WTC11 (cell line): ENCODE data around the gene SORCS2. TPM values are rescaled to one million over a fixed set of nuclear protein-coding genes. Genes with fewer than 3 reads are reported as not detected.

Experiments used
- ATAC-seq: fragments of 200-7000 bp; cut with Tn5 transposase; 2 replicates; pipeline ENCODE4 v1.10.0; 2021; ENCODE audit warnings: mild to moderate bottlenecking, moderate library complexity
- CTCF ChIA-PET: fragments of 300-600 bp; sonication (Branson Sonifier 250); formaldehyde crosslinking; loops from one replicate; lab custom pipeline; 2021; ENCODE audit warnings: antibody characterized with exemption; lab: Charles Lee
- POLR2A ChIA-PET: fragments of 350-600 bp; sonication (Branson Sonifier 250); formaldehyde crosslinking; loops from one replicate; lab custom pipeline; 2021; ENCODE audit warnings: antibody characterized with exemption; lab: Charles Lee
- DNase-seq: peaks from one replicate; pipeline ENCODE4 v3.0.0; 2021; ENCODE audit warnings: low spot score
- H3K27ac Mint-ChIP-seq: 2 replicates; pipeline ENCODE4 v1.8.0; 2021; ENCODE audit warnings: mixed read lengths
- H3K27me3 Mint-ChIP-seq: 2 replicates; pipeline ENCODE4 v1.8.0; 2021; ENCODE audit warnings: low read depth, mild to moderate bottlenecking, moderate library complexity, mixed read lengths
- H3K36me3 Mint-ChIP-seq: 2 replicates; pipeline ENCODE4 v1.8.0; 2021; ENCODE audit warnings: mixed read lengths
- H3K4me1 Mint-ChIP-seq: 2 replicates; pipeline ENCODE4 v1.8.0; 2022; ENCODE audit warnings: mixed read lengths
- H3K4me3 Mint-ChIP-seq: 2 replicates; pipeline ENCODE4 v1.8.0; 2021; ENCODE audit warnings: mild to moderate bottlenecking, moderate library complexity, mixed read lengths
- H3K9me3 Mint-ChIP-seq: 2 replicates; pipeline ENCODE4 v1.8.0; 2021; ENCODE audit warnings: mixed read lengths
- CBFB ChIP-seq: sonication (generic); formaldehyde crosslinking; IDR thresholded peaks from 2 replicates; pipeline ENCODE4 v1.8.1; 2022; ENCODE audit warnings: mild to moderate bottlenecking, low read depth, missing genetic modification reagents
- FOXJ3 ChIP-seq: sonication (generic); formaldehyde crosslinking; IDR thresholded peaks from 2 replicates; pipeline ENCODE4 v1.9.0; 2021; ENCODE audit warnings: missing genetic modification reagents, mild to moderate bottlenecking, borderline replicate concordance
- FOXP1 ChIP-seq: sonication (generic); formaldehyde crosslinking; IDR thresholded peaks from 2 replicates; pipeline ENCODE4 v1.8.0; 2022; ENCODE audit warnings: missing genetic modification reagents, mild to moderate bottlenecking, moderate library complexity, borderline replicate concordance
- JAZF1 ChIP-seq: fragments of 250-450 bp; sonication (Bioruptor Pico); IDR thresholded peaks from 2 replicates; pipeline ENCODE4 v1.9.0; 2021; ENCODE audit warnings: moderate library complexity, mild to moderate bottlenecking, inconsistent platforms
- NR1H2 ChIP-seq: sonication (generic); formaldehyde crosslinking; IDR thresholded peaks from 2 replicates; pipeline ENCODE4 v1.9.0; 2021; ENCODE audit warnings: mild to moderate bottlenecking, moderate library complexity, missing genetic modification reagents
- PRRX2 ChIP-seq: fragments of 250-450 bp; sonication (Bioruptor Pico); IDR thresholded peaks from 2 replicates; pipeline ENCODE4 v1.8.0; 2021; ENCODE audit warnings: mild to moderate bottlenecking
- TEAD1 ChIP-seq: sonication (generic); formaldehyde crosslinking; IDR thresholded peaks from 2 replicates; pipeline ENCODE4 v1.8.0; 2022; ENCODE audit warnings: mild to moderate bottlenecking, missing genetic modification reagents
- ZBTB21 ChIP-seq: sonication (generic); formaldehyde crosslinking; IDR thresholded peaks from 2 replicates; pipeline ENCODE4 v1.8.1; 2023; ENCODE audit warnings: mild to moderate bottlenecking, missing genetic modification reagents, borderline replicate concordance
- ZNF138 ChIP-seq: sonication (generic); formaldehyde crosslinking; conservative IDR thresholded peaks from 2 replicates; pipeline ENCODE4 v1.8.1; 2022; ENCODE audit warnings: mild to moderate bottlenecking, moderate library complexity, missing genetic modification reagents
- ZNF263 ChIP-seq: sonication (generic); formaldehyde crosslinking; IDR thresholded peaks from 2 replicates; pipeline ENCODE4 v1.8.1; 2022; ENCODE audit warnings: low read depth, mild to moderate bottlenecking, moderate library complexity, missing genetic modification reagents
- ZNF317 ChIP-seq: sonication (generic); formaldehyde crosslinking; IDR thresholded peaks from 2 replicates; pipeline ENCODE4 v1.8.1; 2023; ENCODE audit warnings: low read depth, mild to moderate bottlenecking, moderate library complexity, missing genetic modification reagents, borderline replicate concordance
- ZNF671 ChIP-seq: fragments of 250-450 bp; sonication (Bioruptor Pico); IDR thresholded peaks from 2 replicates; pipeline ENCODE4 v1.8.0; 2021; ENCODE audit warnings: mild to moderate bottlenecking
- total RNA-seq: library from RNA; stranded (reverse); gene quantifications from 3 replicates; pipeline ENCODE4 v1.2.3, GENCODE V29; 2021
- TF ChIP-seq, protein P1 (sequence below): sonication (generic); formaldehyde crosslinking; IDR thresholded peaks from 2 replicates; pipeline ENCODE4 v1.8.0; 2022; ENCODE audit warnings: mild to moderate bottlenecking, missing genetic modification reagents
- TF ChIP-seq, protein P2 (sequence below): fragments of 250-450 bp; sonication (Bioruptor Pico); IDR thresholded peaks from 2 replicates; pipeline ENCODE4 v2.1.2; 2022; ENCODE audit warnings: mild to moderate bottlenecking, moderate library complexity
- TF ChIP-seq, protein P3 (sequence below): fragments of 200-600 bp; IDR thresholded peaks from 2 replicates; pipeline ENCODE4 v1.8.0; 2022; ENCODE audit warnings: antibody characterized with exemption
- TF ChIP-seq, protein P4 (sequence below): fragments of 250-450 bp; sonication (Bioruptor Pico); IDR thresholded peaks from 2 replicates; pipeline ENCODE4 v1.8.0; 2021; ENCODE audit warnings: mild to moderate bottlenecking
- TF ChIP-seq, protein P5 (sequence below): sonication (generic); formaldehyde crosslinking; conservative IDR thresholded peaks from 2 replicates; pipeline ENCODE4 v1.8.1; 2023; ENCODE audit warnings: mild to moderate bottlenecking, low read depth, missing genetic modification reagents, moderate library complexity
- TF ChIP-seq, protein P6 (sequence below): sonication (generic); formaldehyde crosslinking; IDR thresholded peaks from 2 replicates; pipeline ENCODE4 v1.8.0; 2023; ENCODE audit warnings: missing genetic modification reagents
- TF ChIP-seq, protein P7 (sequence below): sonication (generic); formaldehyde crosslinking; IDR thresholded peaks from 2 replicates; pipeline ENCODE4 v1.8.1; 2023; ENCODE audit warnings: mild to moderate bottlenecking, missing genetic modification reagents
- TF ChIP-seq, protein P8 (sequence below): sonication (generic); formaldehyde crosslinking; IDR thresholded peaks from 2 replicates; pipeline ENCODE4 v1.8.1; 2022; ENCODE audit warnings: mild to moderate bottlenecking, missing genetic modification reagents, moderate library complexity, borderline replicate concordance

SORCS2 gene
- total RNA-seq, 1 experiment from 2014 or later = 6.6 TPM

DNA sequence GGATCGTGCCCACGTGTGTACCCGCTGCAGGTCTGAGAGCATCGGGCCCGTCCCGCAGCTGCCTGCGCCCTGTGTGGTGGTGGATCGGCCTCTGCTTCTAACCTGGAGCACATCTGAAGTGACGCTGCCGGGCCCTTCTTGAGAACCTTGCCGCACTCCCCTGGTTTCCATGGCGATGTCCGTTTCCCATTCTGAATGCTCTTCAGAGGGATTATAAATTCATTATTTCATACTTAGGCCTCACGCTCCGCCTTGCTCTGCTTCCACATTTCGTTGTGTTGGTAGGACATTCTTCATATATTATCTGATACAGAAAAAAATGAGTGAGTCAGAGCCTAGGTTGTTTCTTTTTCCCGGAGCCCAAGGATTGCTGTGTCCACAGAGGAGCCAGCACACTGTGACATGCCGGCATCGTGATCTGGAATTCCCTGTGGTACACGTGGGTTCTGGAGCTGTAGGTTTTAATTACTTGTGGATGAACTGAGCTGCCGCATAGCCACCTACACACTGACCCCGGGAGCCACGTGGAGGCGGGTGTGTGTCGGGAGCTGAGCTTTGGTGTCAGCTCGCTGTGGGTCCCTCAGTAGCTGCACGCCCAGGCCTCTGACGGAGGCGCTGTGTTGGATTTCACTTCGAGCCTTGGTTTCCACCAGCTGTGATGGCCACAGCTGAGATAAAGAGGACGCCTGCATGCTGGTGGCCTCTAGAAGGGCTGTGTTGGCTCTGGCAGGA, 179.0 kb downstream of the SORCS2 start (continued):
- TF ChIP-seq ZNF138 (CRISPR knock-in tag) = no peak

DNA sequence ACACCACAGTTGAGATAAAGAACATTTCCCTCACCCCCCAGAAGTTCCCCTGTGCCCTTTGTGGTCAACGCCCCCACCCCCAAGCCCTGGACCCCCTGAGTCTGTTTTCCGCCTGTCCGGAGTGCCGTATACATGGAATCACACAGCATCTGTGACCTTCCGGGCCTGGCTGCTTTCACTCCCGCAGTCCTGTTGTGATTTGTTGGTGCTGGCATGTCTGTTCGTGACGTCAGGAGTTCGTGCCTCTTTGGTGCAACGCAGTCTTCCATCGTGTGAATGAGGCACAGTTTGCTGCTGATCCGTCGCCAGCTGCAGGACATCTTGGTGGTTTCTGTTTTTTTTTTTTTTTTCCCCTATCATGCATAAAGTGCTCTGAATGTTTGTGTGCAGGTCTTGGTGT, 180.3 kb downstream of the SORCS2 start:
- ATAC-seq = no peak
- peaks cover 3% of the 10 kb centered on the region; the same call in 1 of the 2 replicates for H3K9me3 Mint-ChIP-seq
- CTCF ChIA-PET = interaction anchor here (1.4 kb wide), 1 partner anchor 8 kb away, joined by 4 read pairs; no protein-coding TSS in a partner anchor

More for the DNA sequence above, 180.3 kb downstream of the SORCS2 start:
- TF ChIP-seq PRRX2 (no peak), ZBTB21 (CRISPR knock-in tag) (no peak), JAZF1 (CRISPR knock-in tag) (no peak), ZNF671 (CRISPR knock-in tag) (no peak), FOXJ3 (CRISPR knock-in tag) (no peak), ZNF263 (CRISPR knock-in tag) (no peak), NR1H2 (CRISPR knock-in tag) (no peak), TEAD1 (no peak), ZNF317 (CRISPR knock-in tag) (no peak), CBFB (CRISPR knock-in tag) (no peak), FOXP1 (CRISPR knock-in tag) (no peak)
- TF ChIP-seq, protein P1, sequence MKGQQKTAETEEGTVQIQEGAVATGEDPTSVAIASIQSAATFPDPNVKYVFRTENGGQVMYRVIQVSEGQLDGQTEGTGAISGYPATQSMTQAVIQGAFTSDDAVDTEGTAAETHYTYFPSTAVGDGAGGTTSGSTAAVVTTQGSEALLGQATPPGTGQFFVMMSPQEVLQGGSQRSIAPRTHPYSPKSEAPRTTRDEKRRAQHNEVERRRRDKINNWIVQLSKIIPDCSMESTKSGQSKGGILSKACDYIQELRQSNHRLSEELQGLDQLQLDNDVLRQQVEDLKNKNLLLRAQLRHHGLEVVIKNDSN = no peak
- TF ChIP-seq, protein P2, sequence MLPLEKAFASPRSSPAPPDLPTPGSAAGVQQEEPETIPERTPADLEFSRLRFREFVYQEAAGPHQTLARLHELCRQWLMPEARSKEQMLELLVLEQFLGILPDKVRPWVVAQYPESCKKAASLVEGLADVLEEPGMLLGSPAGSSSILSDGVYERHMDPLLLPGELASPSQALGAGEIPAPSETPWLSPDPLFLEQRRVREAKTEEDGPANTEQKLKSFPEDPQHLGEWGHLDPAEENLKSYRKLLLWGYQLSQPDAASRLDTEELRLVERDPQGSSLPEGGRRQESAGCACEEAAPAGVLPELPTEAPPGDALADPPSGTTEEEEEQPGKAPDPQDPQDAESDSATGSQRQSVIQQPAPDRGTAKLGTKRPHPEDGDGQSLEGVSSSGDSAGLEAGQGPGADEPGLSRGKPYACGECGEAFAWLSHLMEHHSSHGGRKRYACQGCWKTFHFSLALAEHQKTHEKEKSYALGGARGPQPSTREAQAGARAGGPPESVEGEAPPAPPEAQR (CRISPR knock-in tag) = no peak
- TF ChIP-seq, protein P3, sequence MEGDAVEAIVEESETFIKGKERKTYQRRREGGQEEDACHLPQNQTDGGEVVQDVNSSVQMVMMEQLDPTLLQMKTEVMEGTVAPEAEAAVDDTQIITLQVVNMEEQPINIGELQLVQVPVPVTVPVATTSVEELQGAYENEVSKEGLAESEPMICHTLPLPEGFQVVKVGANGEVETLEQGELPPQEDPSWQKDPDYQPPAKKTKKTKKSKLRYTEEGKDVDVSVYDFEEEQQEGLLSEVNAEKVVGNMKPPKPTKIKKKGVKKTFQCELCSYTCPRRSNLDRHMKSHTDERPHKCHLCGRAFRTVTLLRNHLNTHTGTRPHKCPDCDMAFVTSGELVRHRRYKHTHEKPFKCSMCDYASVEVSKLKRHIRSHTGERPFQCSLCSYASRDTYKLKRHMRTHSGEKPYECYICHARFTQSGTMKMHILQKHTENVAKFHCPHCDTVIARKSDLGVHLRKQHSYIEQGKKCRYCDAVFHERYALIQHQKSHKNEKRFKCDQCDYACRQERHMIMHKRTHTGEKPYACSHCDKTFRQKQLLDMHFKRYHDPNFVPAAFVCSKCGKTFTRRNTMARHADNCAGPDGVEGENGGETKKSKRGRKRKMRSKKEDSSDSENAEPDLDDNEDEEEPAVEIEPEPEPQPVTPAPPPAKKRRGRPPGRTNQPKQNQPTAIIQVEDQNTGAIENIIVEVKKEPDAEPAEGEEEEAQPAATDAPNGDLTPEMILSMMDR = no peak
- TF ChIP-seq, protein P4, sequence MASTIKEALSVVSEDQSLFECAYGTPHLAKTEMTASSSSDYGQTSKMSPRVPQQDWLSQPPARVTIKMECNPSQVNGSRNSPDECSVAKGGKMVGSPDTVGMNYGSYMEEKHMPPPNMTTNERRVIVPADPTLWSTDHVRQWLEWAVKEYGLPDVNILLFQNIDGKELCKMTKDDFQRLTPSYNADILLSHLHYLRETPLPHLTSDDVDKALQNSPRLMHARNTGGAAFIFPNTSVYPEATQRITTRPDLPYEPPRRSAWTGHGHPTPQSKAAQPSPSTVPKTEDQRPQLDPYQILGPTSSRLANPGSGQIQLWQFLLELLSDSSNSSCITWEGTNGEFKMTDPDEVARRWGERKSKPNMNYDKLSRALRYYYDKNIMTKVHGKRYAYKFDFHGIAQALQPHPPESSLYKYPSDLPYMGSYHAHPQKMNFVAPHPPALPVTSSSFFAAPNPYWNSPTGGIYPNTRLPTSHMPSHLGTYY (CRISPR knock-in tag) = no peak
- TF ChIP-seq, protein P5, sequence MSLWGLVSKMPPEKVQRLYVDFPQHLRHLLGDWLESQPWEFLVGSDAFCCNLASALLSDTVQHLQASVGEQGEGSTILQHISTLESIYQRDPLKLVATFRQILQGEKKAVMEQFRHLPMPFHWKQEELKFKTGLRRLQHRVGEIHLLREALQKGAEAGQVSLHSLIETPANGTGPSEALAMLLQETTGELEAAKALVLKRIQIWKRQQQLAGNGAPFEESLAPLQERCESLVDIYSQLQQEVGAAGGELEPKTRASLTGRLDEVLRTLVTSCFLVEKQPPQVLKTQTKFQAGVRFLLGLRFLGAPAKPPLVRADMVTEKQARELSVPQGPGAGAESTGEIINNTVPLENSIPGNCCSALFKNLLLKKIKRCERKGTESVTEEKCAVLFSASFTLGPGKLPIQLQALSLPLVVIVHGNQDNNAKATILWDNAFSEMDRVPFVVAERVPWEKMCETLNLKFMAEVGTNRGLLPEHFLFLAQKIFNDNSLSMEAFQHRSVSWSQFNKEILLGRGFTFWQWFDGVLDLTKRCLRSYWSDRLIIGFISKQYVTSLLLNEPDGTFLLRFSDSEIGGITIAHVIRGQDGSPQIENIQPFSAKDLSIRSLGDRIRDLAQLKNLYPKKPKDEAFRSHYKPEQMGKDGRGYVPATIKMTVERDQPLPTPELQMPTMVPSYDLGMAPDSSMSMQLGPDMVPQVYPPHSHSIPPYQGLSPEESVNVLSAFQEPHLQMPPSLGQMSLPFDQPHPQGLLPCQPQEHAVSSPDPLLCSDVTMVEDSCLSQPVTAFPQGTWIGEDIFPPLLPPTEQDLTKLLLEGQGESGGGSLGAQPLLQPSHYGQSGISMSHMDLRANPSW (CRISPR knock-in tag) = no peak
- TF ChIP-seq, protein P6, sequence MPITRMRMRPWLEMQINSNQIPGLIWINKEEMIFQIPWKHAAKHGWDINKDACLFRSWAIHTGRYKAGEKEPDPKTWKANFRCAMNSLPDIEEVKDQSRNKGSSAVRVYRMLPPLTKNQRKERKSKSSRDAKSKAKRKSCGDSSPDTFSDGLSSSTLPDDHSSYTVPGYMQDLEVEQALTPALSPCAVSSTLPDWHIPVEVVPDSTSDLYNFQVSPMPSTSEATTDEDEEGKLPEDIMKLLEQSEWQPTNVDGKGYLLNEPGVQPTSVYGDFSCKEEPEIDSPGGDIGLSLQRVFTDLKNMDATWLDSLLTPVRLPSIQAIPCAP = no peak
- TF ChIP-seq, protein P7, sequence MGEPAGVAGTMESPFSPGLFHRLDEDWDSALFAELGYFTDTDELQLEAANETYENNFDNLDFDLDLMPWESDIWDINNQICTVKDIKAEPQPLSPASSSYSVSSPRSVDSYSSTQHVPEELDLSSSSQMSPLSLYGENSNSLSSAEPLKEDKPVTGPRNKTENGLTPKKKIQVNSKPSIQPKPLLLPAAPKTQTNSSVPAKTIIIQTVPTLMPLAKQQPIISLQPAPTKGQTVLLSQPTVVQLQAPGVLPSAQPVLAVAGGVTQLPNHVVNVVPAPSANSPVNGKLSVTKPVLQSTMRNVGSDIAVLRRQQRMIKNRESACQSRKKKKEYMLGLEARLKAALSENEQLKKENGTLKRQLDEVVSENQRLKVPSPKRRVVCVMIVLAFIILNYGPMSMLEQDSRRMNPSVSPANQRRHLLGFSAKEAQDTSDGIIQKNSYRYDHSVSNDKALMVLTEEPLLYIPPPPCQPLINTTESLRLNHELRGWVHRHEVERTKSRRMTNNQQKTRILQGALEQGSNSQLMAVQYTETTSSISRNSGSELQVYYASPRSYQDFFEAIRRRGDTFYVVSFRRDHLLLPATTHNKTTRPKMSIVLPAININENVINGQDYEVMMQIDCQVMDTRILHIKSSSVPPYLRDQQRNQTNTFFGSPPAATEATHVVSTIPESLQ (CRISPR knock-in tag) = no peak
- TF ChIP-seq, protein P8, sequence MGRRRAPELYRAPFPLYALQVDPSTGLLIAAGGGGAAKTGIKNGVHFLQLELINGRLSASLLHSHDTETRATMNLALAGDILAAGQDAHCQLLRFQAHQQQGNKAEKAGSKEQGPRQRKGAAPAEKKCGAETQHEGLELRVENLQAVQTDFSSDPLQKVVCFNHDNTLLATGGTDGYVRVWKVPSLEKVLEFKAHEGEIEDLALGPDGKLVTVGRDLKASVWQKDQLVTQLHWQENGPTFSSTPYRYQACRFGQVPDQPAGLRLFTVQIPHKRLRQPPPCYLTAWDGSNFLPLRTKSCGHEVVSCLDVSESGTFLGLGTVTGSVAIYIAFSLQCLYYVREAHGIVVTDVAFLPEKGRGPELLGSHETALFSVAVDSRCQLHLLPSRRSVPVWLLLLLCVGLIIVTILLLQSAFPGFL (CRISPR knock-in tag) = no peak
- TF ChIP-seq, all 79 proteins: peak for 0
- H3K27ac Mint-ChIP-seq = no peak overlapping the region
- no peaks in the 10 kb centered on the region for H3K27me3 Mint-ChIP-seq
- POLR2A ChIA-PET = no interaction called here
- no peaks in the 10 kb centered on the region for H3K4me1 Mint-ChIP-seq
- no peaks in the 10 kb centered on the region for H3K36me3 Mint-ChIP-seq
- H3K4me3 Mint-ChIP-seq = no peak overlapping the region
- DNase-seq = no peak
